Activated naive CD4-positive, alpha-beta T cell treated with anti-CD3 and anti-CD28 coated beads, Interleukin-2, amount 50 U/mL, for 72 hours (primary cell): Measurements from ENCODE around the gene MARCHF6. TPM values are rescaled to one million over a fixed set of nuclear protein-coding genes. Genes with fewer than 3 reads are reported as not detected.
A peak's percentile ranks its signal among the peaks of the same experiment; 100 is the strongest.

ENCODE experiments used
- ATAC-seq, 2 donors: fragments of 150-1000 bp; cut with Tn5 transposase; 2 replicates each; pipeline ENCODE4 v1.10.0; 2021; ENCODE audit warnings: mild to moderate bottlenecking in 2 of 2, moderate library complexity in 2 of 2
- DNase-seq, 2 donors: peaks; one replicate each; pipeline ENCODE4 v3.0.0; 2021 to 2022; ENCODE audit warnings: low spot score in 2 of 2
- H3K27ac Mint-ChIP-seq, 2 donors: one replicate each; pipeline ENCODE4 v1.8.0; 2022; ENCODE audit warnings: mild to moderate bottlenecking in 2 of 2, mixed read lengths in 2 of 2
- H3K36me3 Mint-ChIP-seq, 2 donors: one replicate each; pipeline ENCODE4 v1.8.0; 2022; ENCODE audit warnings: mixed read lengths in 2 of 2
- H3K9me3 Mint-ChIP-seq, 2 donors: one replicate each; pipeline ENCODE4 v1.8.0; 2022; ENCODE audit warnings: mixed read lengths in 2 of 2
- total RNA-seq, 2 donors: library from RNA; stranded (reverse); gene quantifications; one replicate each; pipeline ENCODE4 v1.2.3, GENCODE V29; 2022

The MARCHF6 gene
- total RNA-seq, 2 donors from 2014 or later = 96.3 to 115 TPM

DNA sequence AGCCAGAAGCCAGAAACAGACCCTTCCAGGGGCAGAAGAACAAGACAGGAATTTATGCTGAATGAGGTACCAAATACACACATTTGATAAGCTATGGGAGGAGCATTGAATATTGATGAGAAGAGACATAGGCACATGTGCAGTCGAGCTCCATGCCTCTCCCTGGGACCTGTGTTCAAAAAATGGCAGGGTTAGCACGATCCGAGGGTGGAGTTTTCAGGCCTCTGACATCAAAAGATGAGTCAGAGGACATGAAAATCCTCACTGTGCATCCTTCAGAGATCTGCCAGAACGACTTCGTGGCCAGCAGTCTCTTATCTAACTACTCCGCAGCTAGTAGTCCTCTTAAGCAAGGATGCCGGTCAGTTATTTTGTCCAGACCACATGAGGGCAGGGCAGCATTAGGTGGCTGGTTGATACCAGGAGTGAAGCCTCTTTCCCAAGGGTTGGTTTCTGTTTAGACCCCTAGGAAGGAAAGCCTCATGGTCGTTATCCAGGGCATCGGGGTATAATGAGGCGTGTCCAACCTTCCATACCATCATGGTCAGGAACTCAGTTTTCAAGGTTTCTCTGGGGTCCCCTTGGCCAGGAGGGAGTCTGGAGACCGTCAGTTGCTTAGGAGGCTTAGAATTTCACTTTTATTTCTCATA, 34.2 kb upstream of the MARCHF6 start:
- H3K9me3 Mint-ChIP-seq = no peaks in the 10 kb centered on the region
- no peak overlapping the region for H3K27ac Mint-ChIP-seq
- no peak for ATAC-seq
- H3K36me3 Mint-ChIP-seq = no peaks in the 10 kb centered on the region
- DNase-seq = no peak

DNA sequence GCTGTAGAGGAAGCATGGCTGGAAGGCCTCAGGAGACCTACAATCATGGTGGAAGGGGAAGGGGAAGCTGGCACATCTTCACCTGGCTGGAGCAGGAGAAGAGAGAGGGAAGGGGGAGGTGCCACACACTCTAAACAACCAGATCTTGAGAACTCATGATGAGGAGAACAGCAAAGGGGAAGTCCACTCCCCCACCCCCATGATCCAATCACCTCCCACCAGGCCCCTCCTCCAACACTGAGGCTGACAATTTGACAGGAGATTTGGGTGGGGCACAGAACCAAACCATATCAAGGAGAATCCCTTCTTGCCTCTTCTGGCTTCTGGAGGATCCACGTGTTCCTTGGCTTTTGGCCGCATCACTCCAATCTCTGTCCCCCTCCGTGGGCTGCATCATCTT, 32.7 kb upstream of the MARCHF6 start:
- no peak overlapping the region for H3K27ac Mint-ChIP-seq
- ATAC-seq (no peak), DNase-seq (no peak)
- no peaks in the 10 kb centered on the region for H3K9me3 Mint-ChIP-seq
- H3K36me3 Mint-ChIP-seq = no peaks in the 10 kb centered on the region

GRCh38 chr5:10321882-10322281, 31.6 kb upstream of the MARCHF6 start:
- Mint-ChIP-seq H3K36me3 (no peaks in the 10 kb centered on the region), H3K27ac (no peak overlapping the region), H3K9me3 (no peaks in the 10 kb centered on the region)
- ATAC-seq = no peak
- DNase-seq = no peak

GRCh38 chr5:10323588-10324488, 29.7 kb upstream of the MARCHF6 start:
- ATAC-seq (no peak), DNase-seq (no peak)
- Mint-ChIP-seq H3K9me3 (no peaks in the 10 kb centered on the region), H3K36me3 (no peaks in the 10 kb centered on the region), H3K27ac (no peak overlapping the region)

- no peak overlapping the region for H3K27ac Mint-ChIP-seq
- no peaks in the 10 kb centered on the region for H3K36me3 Mint-ChIP-seq
- DNase-seq (no peak), ATAC-seq (no peak)
- no peaks in the 10 kb centered on the region for H3K9me3 Mint-ChIP-seq
Observed at GRCh38 chr5:10324518-10325370, 28.8 kb upstream of the MARCHF6 start.

- ATAC-seq (no peak), DNase-seq (no peak)
- no peaks in the 10 kb centered on the region for H3K9me3 Mint-ChIP-seq
- peaks cover 0 to 2% of the 10 kb centered on the region in 2 donors for H3K36me3 Mint-ChIP-seq
- no peak overlapping the region for H3K27ac Mint-ChIP-seq
Observed at GRCh38 chr5:10328323-10328722, 25.2 kb upstream of the MARCHF6 start.

GRCh38 chr5:10329446-10329819, 24.1 kb upstream of the MARCHF6 start:
- no peak for ATAC-seq
- no peaks in the 10 kb centered on the region for H3K9me3 Mint-ChIP-seq
- H3K27ac Mint-ChIP-seq = no peak overlapping the region

DNA sequence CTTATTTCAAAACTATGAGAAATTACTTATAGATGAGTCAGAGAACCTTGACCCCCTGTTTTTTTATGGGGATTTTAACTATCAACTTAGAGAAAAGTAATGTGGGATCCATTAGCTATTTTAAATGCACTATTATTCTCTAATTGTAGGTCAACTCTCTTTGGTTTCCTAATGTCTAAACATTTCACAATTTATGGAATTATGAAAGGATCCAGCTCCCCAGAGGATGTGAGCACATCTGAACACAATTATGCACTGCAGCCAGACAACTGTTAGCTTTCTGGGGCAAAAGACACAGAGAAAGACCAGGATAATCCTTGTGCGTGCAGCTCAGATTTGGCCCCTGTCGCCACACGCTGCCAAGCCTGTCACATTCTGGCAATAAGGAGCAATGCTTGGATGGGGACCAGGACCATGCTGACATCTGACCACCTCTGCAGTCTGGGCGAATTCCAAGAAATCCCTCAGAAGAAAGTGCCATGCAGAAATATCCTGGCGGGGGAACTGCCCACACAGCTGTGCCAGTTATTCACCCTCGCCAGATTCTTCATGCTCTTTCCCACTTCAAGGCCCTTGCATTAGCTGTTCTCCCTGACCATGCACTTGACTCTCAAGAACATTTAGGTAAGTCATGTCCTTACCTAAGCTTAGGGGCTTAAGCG, 23.5 kb upstream of the MARCHF6 start:
- Mint-ChIP-seq H3K36me3 (peaks cover 0 to 6% of the 10 kb centered on the region in 2 donors), H3K9me3 (no peaks in the 10 kb centered on the region), H3K27ac (no peak overlapping the region)
- no peak for DNase-seq
- no peak for ATAC-seq

More at GRCh38 chr5:10329446-10329819, 24.1 kb upstream of the MARCHF6 start:
- no peak for DNase-seq
- peaks cover 0 to 6% of the 10 kb centered on the region in 2 donors for H3K36me3 Mint-ChIP-seq

DNA sequence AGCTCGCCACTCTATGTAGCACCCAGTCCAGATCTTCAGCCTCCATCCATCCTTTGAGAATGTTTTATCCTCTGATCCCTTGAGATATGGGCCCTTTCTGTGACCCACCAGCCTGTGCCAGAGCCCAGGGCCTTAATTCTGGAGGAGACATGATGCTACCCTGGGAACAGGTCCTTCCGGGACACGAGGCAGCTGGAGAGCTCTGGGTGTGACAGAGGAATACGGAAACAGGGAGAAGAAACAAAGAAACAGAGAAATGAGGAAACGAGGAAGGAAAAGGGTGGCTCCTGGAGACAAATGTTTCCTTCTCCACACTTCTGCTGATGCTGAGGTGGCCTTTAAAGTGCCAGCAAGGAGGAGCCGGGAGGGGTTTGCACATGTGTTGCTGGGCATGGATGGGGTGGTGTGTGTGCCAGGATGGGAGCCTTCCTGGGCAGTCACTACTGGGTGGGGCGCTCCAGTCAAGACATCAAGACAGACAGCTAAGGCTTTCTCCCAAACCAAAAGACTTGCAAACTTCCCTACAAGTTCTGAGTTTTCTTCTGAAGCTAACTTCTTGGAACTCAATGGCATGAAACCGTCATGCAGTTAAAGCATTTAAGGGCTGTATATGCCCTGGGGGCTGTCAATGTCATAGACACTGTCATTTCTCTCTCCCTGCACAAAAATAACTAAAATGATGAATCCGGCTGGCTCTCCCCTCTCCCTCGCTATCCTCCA, 22.8 kb upstream of the MARCHF6 start:
- ATAC-seq (no peak), DNase-seq (no peak)
- Mint-ChIP-seq H3K9me3 (no peaks in the 10 kb centered on the region), H3K36me3 (peaks cover 0 to 6% of the 10 kb centered on the region in 2 donors), H3K27ac (no peak overlapping the region)

DNA sequence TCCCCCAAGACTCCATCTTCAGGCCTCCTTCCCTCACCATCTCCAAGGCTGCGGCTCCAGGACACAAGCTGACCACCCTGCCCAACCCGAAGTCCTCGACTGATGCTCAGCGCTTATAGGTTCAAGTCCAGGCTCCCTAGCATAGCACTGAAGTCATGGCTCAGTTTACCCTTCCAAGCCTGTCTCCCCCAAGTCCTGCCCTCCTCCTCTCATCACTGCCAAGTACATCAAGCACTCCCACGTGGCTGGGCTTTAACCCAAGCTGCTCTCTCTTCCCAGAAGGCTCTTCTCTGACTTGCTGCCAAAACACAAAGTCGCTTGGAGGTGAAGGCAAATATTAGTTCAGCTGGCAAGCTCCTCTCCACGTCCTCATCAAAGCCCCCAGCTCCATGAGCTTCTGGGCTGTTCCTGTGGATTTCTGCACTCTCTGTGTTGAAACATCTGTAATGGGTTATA, 22.1 kb upstream of the MARCHF6 start:
- no peak for DNase-seq
- Mint-ChIP-seq H3K36me3 (peaks cover 0 to 6% of the 10 kb centered on the region in 2 donors), H3K27ac (no peak overlapping the region), H3K9me3 (no peaks in the 10 kb centered on the region)
- no peak for ATAC-seq

DNA sequence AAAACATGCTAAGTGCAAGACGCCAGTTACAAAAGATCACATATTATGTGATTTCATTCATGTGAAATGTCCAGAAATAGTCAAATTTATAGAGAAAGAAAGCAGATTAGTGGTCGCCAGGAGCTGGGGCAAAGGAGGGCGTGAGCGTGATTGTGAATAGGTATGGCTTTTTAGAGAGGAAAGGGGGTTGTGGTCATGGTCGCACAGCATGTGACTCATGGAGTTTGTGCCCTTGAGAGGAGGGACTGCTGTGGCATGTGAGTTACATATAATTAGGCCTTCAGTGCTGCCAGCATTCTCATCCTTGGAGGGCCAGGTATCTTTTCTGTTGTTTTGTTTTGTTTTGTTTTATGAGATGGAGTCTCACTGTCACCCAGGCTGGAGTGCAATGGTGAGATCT, 21.2 kb upstream of the MARCHF6 start:
- ATAC-seq (no peak), DNase-seq (no peak)
- Mint-ChIP-seq H3K36me3 (peaks cover 0 to 6% of the 10 kb centered on the region in 2 donors), H3K9me3 (no peaks in the 10 kb centered on the region), H3K27ac (no peak overlapping the region)

DNA sequence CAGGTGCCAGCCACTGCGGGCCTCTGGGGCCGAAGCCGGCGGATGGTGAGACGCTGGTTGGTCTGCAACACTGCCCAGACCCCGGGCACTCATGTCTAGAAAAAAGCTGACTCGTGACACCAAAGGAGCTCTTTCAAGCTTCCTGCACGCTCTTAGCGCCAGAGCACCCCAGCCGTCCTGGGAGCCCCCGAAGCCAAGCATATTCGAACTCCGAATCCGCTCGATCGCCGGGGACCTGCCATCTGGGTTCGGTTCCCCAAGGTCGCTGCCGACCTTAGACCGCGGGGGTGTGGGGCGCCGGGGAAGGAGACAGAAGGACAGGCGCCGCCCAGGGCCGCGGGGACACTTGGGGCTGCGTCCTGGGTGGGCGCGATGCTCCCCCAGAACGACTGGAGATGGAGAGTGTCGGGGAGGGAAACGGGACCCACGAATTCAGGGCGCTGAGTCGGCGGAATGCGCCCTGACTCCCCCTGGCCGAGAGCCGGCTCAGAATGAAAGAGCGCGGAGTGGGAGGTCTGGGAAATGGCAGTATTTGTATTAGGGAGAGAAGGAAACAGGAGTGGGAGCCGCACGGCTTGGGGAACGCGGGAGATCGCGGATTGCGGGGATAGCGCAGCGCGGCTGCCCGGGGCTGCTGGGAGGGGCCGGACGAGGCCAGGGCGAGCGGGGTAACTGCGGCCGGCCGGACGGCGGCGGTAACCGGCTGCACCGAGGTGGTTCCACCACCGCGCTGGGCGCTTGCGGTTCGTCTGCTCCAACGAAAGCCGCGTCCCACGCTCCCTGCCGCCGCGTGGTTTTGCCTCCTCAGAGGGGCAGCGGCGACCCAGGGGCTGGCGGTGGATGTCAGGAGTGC, 20.1 kb upstream of the MARCHF6 start:
- DNase-seq (peak in 1 of 2 donors; percentile 19), ATAC-seq (peak; percentile 50 to 56)
- H3K9me3 Mint-ChIP-seq = no peaks in the 10 kb centered on the region
- no peak overlapping the region for H3K27ac Mint-ChIP-seq
- H3K36me3 Mint-ChIP-seq = peaks cover 0 to 6% of the 10 kb centered on the region in 2 donors

DNA sequence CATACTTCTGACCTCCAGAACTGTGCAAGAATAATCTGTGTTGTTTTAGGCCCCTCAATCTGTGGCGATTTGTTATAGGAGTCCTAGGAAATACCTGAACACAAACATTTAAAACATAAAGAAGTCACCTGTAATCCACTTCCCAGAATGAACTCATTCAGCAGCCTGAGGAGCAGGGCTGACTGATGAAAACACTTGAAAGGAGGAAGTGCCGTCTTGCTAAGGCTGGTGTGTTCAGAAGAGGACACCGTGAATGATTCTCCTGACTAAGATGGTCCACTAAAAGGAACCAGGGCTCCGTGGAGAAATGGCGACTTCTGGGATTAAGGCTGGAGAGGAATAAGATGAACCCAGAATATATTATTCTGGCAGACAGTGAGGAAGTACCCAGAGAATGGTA, 18.7 kb upstream of the MARCHF6 start:
- ATAC-seq (no peak), DNase-seq (no peak)
- Mint-ChIP-seq H3K36me3 (peaks cover 0 to 6% of the 10 kb centered on the region in 2 donors), H3K9me3 (no peaks in the 10 kb centered on the region), H3K27ac (no peak overlapping the region)

- DNase-seq (no peak), ATAC-seq (no peak)
- no peak overlapping the region for H3K27ac Mint-ChIP-seq
- no peaks in the 10 kb centered on the region for H3K9me3 Mint-ChIP-seq
- H3K36me3 Mint-ChIP-seq = peaks cover 0 to 6% of the 10 kb centered on the region in 2 donors
Observed at GRCh38 chr5:10335711-10336470, 17.6 kb upstream of the MARCHF6 start.
